Motor neuron (in vitro differentiated cells): Measurements from ENCODE around the gene ITGB5. TPM values are rescaled to one million over a fixed set of nuclear protein-coding genes. Genes with fewer than 3 reads are reported as not detected.
A peak's percentile ranks its signal among the peaks of the same experiment; 100 is the strongest.

Experiments
- ATAC-seq, 8 experiments: fragments of 200-7000 bp; cut with Tn5 transposase; replicated peaks in 6 of 8; 2 replicates each; pipeline ENCODE4 v1.8.0; 2021; ENCODE audit warnings: mild to moderate bottlenecking in 8 of 8, moderate library complexity in 8 of 8
- H3K27ac ChIP-seq, 2 donors: fragments of 250-450 bp; sonication (Bioruptor Pico); 2 replicates each; pipeline ENCODE4 v1.9.0; 2021; ENCODE audit warnings: antibody characterized with exemption in 2 of 2, mild to moderate bottlenecking in 2 of 2, moderate library complexity in 1 of 2
- H3K4me1 ChIP-seq, 2 donors: fragments of 250-450 bp; sonication (Bioruptor Pico); replicated peaks in 1 of 2; 2 replicates each; pipeline ENCODE4 v1.6.1; 2021; ENCODE audit warnings: antibody characterized with exemption in 2 of 2, mild to moderate bottlenecking in 2 of 2, moderate library complexity in 1 of 2
- H3K4me3 ChIP-seq, 5 donors: fragments of 250-450 bp; sonication (Bioruptor Pico); 2 replicates each; pipeline ENCODE4 v1.9.0; 2021; ENCODE audit warnings: antibody characterized with exemption in 5 of 5, mild to moderate bottlenecking in 5 of 5, moderate library complexity in 4 of 5
- WGBS, 10 experiments: fragments of 450-650 bp; shearing (Covaris generic); methylation state at CpG; one replicate each; pipeline ENCODE4 v1.0.0; 2022; 5-methylcytosine and 5-hydroxymethylcytosine counted together
- in situ Hi-C, 9 experiments: fragments of 400-800 bp; cut with MboI; loops; one replicate each; pipeline ENCODE4 v1.15.0; 2021; ENCODE audit warnings: low sequenced_read_pairs in 9 of 9, low pct_unique_long_range_greater_than_20kb in 2 of 9; ENCODE audit not compliant: unreplicated experiment in 9 of 9
- total RNA-seq, 8 experiments: library from RNA; unstranded; fragments of 300-600 nt; gene quantifications; 2 replicates each; pipeline versions ENCODE4 v1.2.3 to v1.2.4, GENCODE V29; 2022

The ITGB5 gene
- total RNA-seq, 8 experiments from 2014 or later = 6.3 to 84.7 (median 14.6) TPM

- no peak overlapping the region for H3K4me3 ChIP-seq
- H3K27ac ChIP-seq = no peak overlapping the region
- no peaks in the 10 kb centered on the region for H3K4me1 ChIP-seq
- no peak for ATAC-seq
- WGBS, 10 experiments = 100% methylated on average over 1 to 2 of the region's 2 CpGs; no CpG with 5 or more reads in 6 of the 10 experiments
- in situ Hi-C loops = no loop called here
These were observed 31.4 kb upstream of the ITGB5 start for GRCh38 chr3:124918524-124918923.

DNA sequence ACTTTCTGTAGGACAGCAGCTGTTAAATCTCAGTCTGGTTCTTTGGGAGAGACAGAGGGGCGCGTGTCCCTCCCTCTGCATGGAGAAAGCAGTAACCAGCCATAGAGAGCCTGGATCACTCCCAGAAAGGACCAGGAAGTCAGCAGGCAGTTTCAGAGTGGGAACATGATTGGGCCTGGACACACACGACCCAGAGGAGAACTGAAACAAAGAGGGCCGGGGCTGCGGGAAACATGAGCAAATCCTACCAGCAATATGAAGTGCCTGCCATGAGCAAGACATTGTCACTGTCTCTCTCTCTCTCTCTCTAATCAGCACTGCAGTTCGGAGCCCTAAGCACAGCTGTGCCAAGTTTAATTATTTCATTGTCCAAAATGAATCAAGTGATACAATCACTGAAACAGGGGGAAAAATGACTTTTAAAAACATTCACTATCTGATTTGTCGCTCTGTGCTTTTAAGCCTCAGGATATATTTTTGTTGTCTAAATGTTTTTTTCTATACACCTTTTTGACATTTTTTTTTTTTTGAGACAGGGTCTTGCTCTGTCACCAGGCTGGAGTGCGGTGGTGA is 29.8 kb upstream of the ITGB5 start:
- WGBS, 10 experiments = 29 to 100% (median 71%) methylated on average over 1 to 6 of the region's 8 CpGs; no CpG with 5 or more reads in 1 of the 10 experiments
- in situ Hi-C loops = no loop called here
- peak in 1 of 8 experiments; percentile 52 for ATAC-seq
- Histone ChIP-seq H3K27ac (no peak overlapping the region), H3K4me1 (no peaks in the 10 kb centered on the region), H3K4me3 (no peak overlapping the region)

DNA sequence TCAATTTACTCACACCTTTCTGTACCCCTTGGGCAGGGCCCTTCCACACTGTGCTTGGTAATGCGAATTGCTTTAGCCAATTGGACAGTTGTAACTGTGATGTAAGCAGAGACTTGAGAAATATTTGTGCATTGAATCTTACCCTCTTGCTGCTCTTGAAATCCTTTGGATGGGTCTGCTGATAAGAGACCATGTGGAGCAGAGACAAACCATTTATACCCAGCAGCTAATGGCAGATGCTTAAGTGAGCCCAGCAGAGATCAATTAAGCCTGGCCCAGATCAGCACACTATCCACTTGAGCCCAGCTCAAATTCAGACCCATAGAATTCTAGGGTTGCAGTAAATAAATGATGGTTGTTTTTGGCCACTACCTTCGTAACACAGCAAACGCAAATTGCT is 28.1 kb upstream of the ITGB5 start:
- ATAC-seq = no peak
- in situ Hi-C loops = no loop called here
- Histone ChIP-seq H3K4me3 (no peak overlapping the region), H3K27ac (no peak overlapping the region), H3K4me1 (no peaks in the 10 kb centered on the region)
- 75 to 100% (median 91%) methylated on average over 1 to 3 of the region's 3 CpGs; no CpG with 5 or more reads in 4 of the 10 experiments for WGBS, 10 experiments

- Histone ChIP-seq H3K4me3 (no peak overlapping the region), H3K27ac (no peak overlapping the region), H3K4me1 (no peaks in the 10 kb centered on the region)
- no peak for ATAC-seq
- WGBS, 10 experiments = 20 to 73% (median 46%) methylated on average over 1 to 9 of the region's 9 CpGs
- in situ Hi-C loops = loop anchor here in 4 of 9 experiments (10.0 kb wide), 1 partner anchor 143 kb away; no protein-coding TSS in a partner anchor
These were observed 20.8 kb upstream of the ITGB5 start for GRCh38 chr3:124907957-124908356.

DNA sequence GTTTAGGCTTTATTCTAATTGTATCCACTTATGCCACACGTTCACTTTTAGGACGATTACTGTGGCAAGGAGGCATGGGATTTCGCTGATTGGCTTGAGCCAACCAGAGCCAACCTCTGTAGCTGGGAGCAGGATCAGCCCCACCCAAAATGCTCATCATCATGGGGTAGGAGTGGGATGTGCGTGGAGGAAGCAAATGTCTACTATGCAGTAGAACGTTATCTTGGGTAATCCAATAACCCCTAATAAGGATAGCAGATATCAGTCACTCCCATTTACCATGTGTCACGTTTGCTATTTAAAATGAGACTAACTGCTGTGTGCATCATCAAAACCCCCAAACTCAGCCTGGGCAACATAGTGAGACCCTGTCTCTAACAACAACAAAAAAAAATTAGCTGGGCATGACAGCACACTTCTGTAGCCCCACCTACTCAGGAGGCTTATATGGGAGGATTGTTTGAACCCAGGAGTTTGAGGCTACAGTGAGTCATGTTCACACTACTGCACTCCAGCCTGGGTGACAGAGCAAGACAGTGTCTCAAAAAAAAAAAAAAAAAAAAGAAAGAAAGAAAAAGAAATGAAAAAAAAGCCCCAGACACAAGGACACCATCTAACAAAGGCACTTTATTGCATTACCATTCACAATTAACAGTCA is 17.8 kb upstream of the ITGB5 start:
- ATAC-seq = no peak
- in situ Hi-C loops = loop anchor here in 4 of 9 experiments (10.0 kb wide), 1 partner anchor 140 kb away; no protein-coding TSS in a partner anchor
- no peaks in the 10 kb centered on the region for H3K4me1 ChIP-seq
- WGBS, 10 experiments = 53 to 100% (median 70%) methylated on average over 1 to 6 of the region's 6 CpGs; no CpG with 5 or more reads in 1 of the 10 experiments
- H3K27ac ChIP-seq = no peak overlapping the region
- no peak overlapping the region for H3K4me3 ChIP-seq

GRCh38 chr3:124903896-124904834 is 17.0 kb upstream of the ITGB5 start:
- in situ Hi-C loops = loop anchor here in 4 of 9 experiments (10.0 kb wide), 1 partner anchor 139 kb away; no protein-coding TSS in a partner anchor
- no peak overlapping the region for H3K4me3 ChIP-seq
- 14 to 100% (median 80%) methylated on average over 1 of the region's 1 CpG; no CpG with 5 or more reads in 3 of the 10 experiments for WGBS, 10 experiments
- no peak overlapping the region for H3K27ac ChIP-seq
- H3K4me1 ChIP-seq = no peaks in the 10 kb centered on the region
- no peak for ATAC-seq

DNA sequence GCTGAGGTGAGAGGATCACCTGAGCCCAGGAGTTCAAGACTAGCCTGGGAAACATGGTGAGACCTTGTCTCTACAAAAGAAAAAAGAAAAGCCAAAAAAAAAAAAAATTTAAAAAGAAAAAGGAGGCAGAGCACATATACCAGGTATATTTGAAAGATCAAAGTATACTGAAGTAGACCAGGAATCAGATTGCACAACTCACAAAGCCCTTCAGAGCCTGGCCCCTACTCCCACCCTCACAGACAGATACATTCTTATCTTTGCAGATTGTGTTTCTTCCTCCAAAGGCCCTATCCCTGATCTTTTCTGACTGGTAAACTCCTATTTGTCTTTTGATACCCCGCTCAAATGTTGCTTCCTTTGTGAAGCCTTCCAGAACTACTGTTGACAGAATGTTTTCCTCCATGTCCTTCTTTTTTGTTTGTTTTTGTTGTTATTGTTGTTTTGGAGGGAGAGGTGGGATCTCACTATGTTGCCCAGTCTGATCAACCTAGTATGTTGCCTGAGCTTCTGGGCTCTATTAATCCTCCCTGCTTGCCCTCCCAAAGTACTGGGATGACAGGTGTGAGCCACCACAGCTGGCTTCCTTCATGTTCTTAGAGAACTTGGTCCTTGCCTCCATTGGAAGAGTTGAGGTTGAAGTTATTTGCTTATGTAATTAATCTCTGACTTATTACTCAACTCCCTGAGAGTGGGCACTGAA is 9.8 kb upstream of the ITGB5 start:
- in situ Hi-C loops = no loop called here
- Histone ChIP-seq H3K4me1 (no peaks in the 10 kb centered on the region), H3K4me3 (no peak overlapping the region), H3K27ac (no peak overlapping the region)
- WGBS, 10 experiments = 80 to 100% (median 100%) methylated on average over 1 of the region's 1 CpG; no CpG with 5 or more reads in 2 of the 10 experiments
- no peak for ATAC-seq

DNA sequence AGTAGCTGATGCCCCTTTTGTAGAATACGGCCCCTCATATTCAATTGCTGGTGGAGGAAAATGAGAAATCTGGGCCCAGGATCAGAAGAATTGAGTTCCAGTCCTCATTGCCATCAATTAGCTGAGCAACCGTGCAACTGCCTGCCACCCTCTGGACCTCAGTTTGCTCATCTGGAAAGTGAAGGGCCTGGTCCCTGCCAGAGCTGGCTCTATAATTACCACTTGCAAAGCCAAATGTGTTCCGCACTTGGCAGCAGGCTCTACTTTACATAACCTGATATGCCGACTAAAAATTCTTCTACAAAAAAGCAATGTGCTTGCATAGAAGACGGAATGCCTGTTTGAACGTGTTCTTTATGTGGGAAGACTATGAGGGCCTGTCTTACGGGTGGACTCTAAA is 8.6 kb upstream of the ITGB5 start:
- Histone ChIP-seq H3K4me3 (no peak overlapping the region), H3K4me1 (no peaks in the 10 kb centered on the region), H3K27ac (no peak overlapping the region)
- 59 to 90% (median 70%) methylated on average over 1 to 6 of the region's 7 CpGs; no CpG with 5 or more reads in 3 of the 10 experiments for WGBS, 10 experiments
- in situ Hi-C loops = no loop called here
- no peak for ATAC-seq

- 8 to 95% (median 86%) methylated on average over 2 of the region's 2 CpGs; no CpG with 5 or more reads in 1 of the 10 experiments for WGBS, 10 experiments
- in situ Hi-C loops = no loop called here
- ATAC-seq = no peak
- Histone ChIP-seq H3K4me3 (no peak overlapping the region), H3K27ac (no peak overlapping the region), H3K4me1 (no peaks in the 10 kb centered on the region)
These were observed 6.4 kb upstream of the ITGB5 start for GRCh38 chr3:124893526-124893925.

GRCh38 chr3:124890573-124891190 is 3.5 kb upstream of the ITGB5 start:
- Histone ChIP-seq H3K4me3 (no peak overlapping the region), H3K4me1 (no peaks in the 10 kb centered on the region), H3K27ac (no peak overlapping the region)
- no peak for ATAC-seq
- in situ Hi-C loops = no loop called here
- WGBS, 10 experiments = 50 to 100% (median 72%) methylated on average over 1 to 4 of the region's 5 CpGs; no CpG with 5 or more reads in 1 of the 10 experiments

GRCh38 chr3:124888482-124889441 is 1.6 kb upstream of the ITGB5 start:
- in situ Hi-C loops = no loop called here
- no peak overlapping the region for H3K27ac ChIP-seq
- no peak for ATAC-seq
- peaks cover 2 to 3% of the 10 kb centered on the region in 2 donors for H3K4me1 ChIP-seq
- 50 to 100% (median 58%) methylated on average over 1 to 5 of the region's 8 CpGs; no CpG with 5 or more reads in 2 of the 10 experiments for WGBS, 10 experiments
- H3K4me3 ChIP-seq = no peak overlapping the region
